Adrenal gland (tissue), 12 donors: ENCODE data around the gene CEP128. TPM values are rescaled to one million over a fixed set of nuclear protein-coding genes. Genes with fewer than 3 reads are reported as not detected.

Experiments used
- DNase-seq, 7 donors: peaks; one replicate each; pipeline ENCODE4 v3.0.0-alpha.2; 2019 to 2020
- H3K27ac ChIP-seq, 5 donors: fragments of 200-600 bp; sonication (generic) in 4 of 5; 1 replicate in 3 of 5; 2 replicates in 2 of 5; pipeline versions ENCODE4 v1.5.1 to v1.8.0; 2016 to 2020; ENCODE audit warnings: mild to moderate bottlenecking in 1 of 5
- H3K27me3 ChIP-seq: fragments of 200-600 bp; 2 replicates; pipeline ENCODE4 v1.8.0; 2021
- H3K36me3 ChIP-seq, 2 donors: fragments of 200-600 bp; replicated peaks in 1 of 2; 1 replicate in 1 of 2; 2 replicates in 1 of 2; pipeline versions ENCODE4 v1.5.1 to v1.8.0; 2018 to 2022
- H3K4me1 ChIP-seq, 2 donors: fragments of 200-600 bp; replicated peaks in 1 of 2; 1 replicate in 1 of 2; 2 replicates in 1 of 2; pipeline versions ENCODE4 v1.5.1 to v1.8.0; 2018 to 2021
- H3K4me3 ChIP-seq, 4 donors: fragments of 200-600 bp; sonication (generic) in 3 of 4; one replicate each; pipeline ENCODE4 v1.5.1; 2016 to 2018
- H3K9me3 ChIP-seq, 3 donors: fragments of 200-600 bp; sonication (generic) in 1 of 3; replicated peaks in 1 of 3; 1 replicate in 2 of 3; 2 replicates in 1 of 3; pipeline versions ENCODE4 v1.5.1 to v1.8.0; 2016 to 2021
- POLR2A ChIP-seq, 2 donors: fragments of 450-650 bp; IDR thresholded peaks; one replicate each; pipeline ENCODE4 v1.6.1; 2017; ENCODE audit warnings: antibody characterized with exemption in 2 of 2, mild to moderate bottlenecking in 2 of 2, moderate library complexity in 1 of 2
- WGBS, 4 donors: extraction: QIAGEN DNeasy Blood & Tissue Kit in 2 of 4; methylation state at CpG; one replicate each; pipeline versions ENCODE4 v1.1.5 to v1.1.7; 2013 to 2017; 5-methylcytosine and 5-hydroxymethylcytosine counted together
- intact Hi-C, 2 donors: fragments of 100-400 bp; cut with DNase I; formaldehyde crosslinking; loops; one replicate each; pipeline versions ENCODE4 v1.14.1 to v1.15.0; 2022 to 2023
- polyA plus RNA-seq, 3 donors: library from polyadenylated mRNA; stranded (reverse); fragments of 200-250 nt in 2 of 3; fragments of 350-450 nt in 1 of 3; fragmentation: Illumina TruSeq in 1 of 3; extraction: RNeasy Lipid Tissue Mini Kit (QIAGEN cat#74804) in 1 of 3; gene quantifications; one replicate each; pipeline ENCODE4 v1.2.3, GENCODE V29; 2013 to 2014
- total RNA-seq, 9 donors: library from RNA; depleted of rRNA in 4 of 9; stranded (reverse); fragments of >200 nt in 4 of 9; fragments of 120-200 nt in 1 of 9; fragmentation: NEBNext Ultra II Directional in 1 of 9; extraction: Animal tissue kit (Norgen Biotek cat#: 25700) in 1 of 9; gene quantifications; one replicate each; pipeline versions ENCODE4 v1.1.0 to v1.2.4, GENCODE V29; 2013 to 2023
- TF ChIP-seq, protein P1 (sequence below), 6 experiments: fragments of 450-650 bp in 4 of 6; fragments of 200-600 bp in 2 of 6; sonication (generic) in 1 of 6; IDR thresholded peaks; 1 replicate in 5 of 6; 2 replicates in 1 of 6; pipeline versions ENCODE4 v1.5.1 to v1.8.0; 2016 to 2021; ENCODE audit warnings: antibody characterized with exemption in 6 of 6, mild to moderate bottlenecking in 2 of 6, moderate library complexity in 1 of 6
- donor health status: healthy with polysubstance abuse.
- donor health status: Bipolar disorder and iron deficiency.
- donor health status: DM: yes; HTN: yes; CAD: no.
- donor health status: DM: no; HTN: no; CAD: no.
- donor health status: DM: no; HTN: no; CAD: no.
- donor health status: DM: yes; HTN: yes; CAD: no.

Gene CEP128
- total and polyA plus RNA-seq, 12 donors = 1.1 to 5.2 (median 3.1) TPM

GRCh38 chr14:80609055-80609454, 332.5 kb downstream of the CEP128 start:
- no peak for DNase-seq
- no peaks in the 10 kb centered on the region for H3K36me3 ChIP-seq
- no peak overlapping the region for H3K27ac ChIP-seq
- TF ChIP-seq POLR2A (IDR thresholded peaks at IDR 0.05) = no peak
- TF ChIP-seq, protein P1, sequence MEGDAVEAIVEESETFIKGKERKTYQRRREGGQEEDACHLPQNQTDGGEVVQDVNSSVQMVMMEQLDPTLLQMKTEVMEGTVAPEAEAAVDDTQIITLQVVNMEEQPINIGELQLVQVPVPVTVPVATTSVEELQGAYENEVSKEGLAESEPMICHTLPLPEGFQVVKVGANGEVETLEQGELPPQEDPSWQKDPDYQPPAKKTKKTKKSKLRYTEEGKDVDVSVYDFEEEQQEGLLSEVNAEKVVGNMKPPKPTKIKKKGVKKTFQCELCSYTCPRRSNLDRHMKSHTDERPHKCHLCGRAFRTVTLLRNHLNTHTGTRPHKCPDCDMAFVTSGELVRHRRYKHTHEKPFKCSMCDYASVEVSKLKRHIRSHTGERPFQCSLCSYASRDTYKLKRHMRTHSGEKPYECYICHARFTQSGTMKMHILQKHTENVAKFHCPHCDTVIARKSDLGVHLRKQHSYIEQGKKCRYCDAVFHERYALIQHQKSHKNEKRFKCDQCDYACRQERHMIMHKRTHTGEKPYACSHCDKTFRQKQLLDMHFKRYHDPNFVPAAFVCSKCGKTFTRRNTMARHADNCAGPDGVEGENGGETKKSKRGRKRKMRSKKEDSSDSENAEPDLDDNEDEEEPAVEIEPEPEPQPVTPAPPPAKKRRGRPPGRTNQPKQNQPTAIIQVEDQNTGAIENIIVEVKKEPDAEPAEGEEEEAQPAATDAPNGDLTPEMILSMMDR (IDR thresholded peaks at IDR 0.05) = no peak
- no peaks in the 10 kb centered on the region for H3K9me3 ChIP-seq
- intact Hi-C loops = no loop called here
- peaks cover 0 to 11% of the 10 kb centered on the region in 2 donors for H3K4me1 ChIP-seq
- no peak overlapping the region for H3K4me3 ChIP-seq
- H3K27me3 ChIP-seq = no peaks in the 10 kb centered on the region

GRCh38 chr14:80608563-80608962, 333.0 kb downstream of the CEP128 start:
- no peaks in the 10 kb centered on the region for H3K36me3 ChIP-seq
- no peak overlapping the region for H3K27ac ChIP-seq
- no peak overlapping the region for H3K4me3 ChIP-seq
- TF ChIP-seq, protein P1 (IDR thresholded peaks at IDR 0.05) = no peak
- TF ChIP-seq POLR2A (IDR thresholded peaks at IDR 0.05) = no peak
- DNase-seq = no peak
- 36 to 52% (median 47%) methylated on average over 1 of the region's 1 CpG for WGBS, 4 donors
- intact Hi-C loops = no loop called here
- H3K9me3 ChIP-seq = no peaks in the 10 kb centered on the region
- H3K27me3 ChIP-seq = no peaks in the 10 kb centered on the region
- H3K4me1 ChIP-seq = peaks cover 0 to 11% of the 10 kb centered on the region in 2 donors

DNA sequence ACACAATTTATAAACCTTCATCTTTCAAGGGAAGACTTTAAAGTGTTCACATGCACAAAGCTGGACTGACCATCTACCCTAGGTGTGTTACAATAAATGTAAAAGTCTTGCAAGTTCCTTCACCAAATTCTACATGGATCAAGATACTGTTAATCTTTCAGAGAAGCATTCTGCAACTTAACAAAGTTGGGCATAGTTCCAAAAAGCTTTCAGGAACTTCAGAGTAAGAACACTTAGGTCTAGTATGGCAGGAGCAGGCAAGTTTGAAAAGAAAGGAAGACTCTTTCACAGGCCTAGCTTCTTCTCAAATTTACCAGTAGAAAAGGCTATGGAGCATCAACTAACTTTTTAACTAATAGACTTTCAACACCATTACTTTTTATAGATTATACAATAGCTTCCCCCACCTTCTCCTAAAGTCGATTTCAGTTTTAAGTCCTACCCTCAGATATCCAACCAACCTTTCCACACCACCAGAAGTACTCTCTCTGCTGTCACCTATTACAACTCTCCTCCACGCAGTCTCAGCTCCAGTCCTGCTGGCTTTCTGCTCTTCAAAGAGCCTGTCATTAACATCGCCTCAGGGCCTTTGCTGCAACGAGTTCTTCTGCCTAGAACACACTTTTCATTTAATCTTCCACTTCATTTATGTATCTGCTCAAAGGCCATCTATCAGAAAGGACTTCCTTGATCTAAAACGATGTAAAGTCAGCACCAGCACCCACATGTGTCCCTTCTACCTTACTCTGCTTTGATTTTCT, 333.9 kb downstream of the CEP128 start:
- TF ChIP-seq, protein P1 (IDR thresholded peaks at IDR 0.05) = no peak
- no peak for TF ChIP-seq POLR2A (IDR thresholded peaks at IDR 0.05)
- Histone ChIP-seq H3K27me3 (no peaks in the 10 kb centered on the region), H3K9me3 (no peaks in the 10 kb centered on the region), H3K4me1 (peaks cover 0 to 11% of the 10 kb centered on the region in 2 donors), H3K36me3 (no peaks in the 10 kb centered on the region), H3K4me3 (no peak overlapping the region), H3K27ac (no peak overlapping the region)
- intact Hi-C loops = no loop called here
- no peak for DNase-seq
- 85 to 92% (median 88%) methylated on average over 5 of the region's 5 CpGs for WGBS, 4 donors

DNA sequence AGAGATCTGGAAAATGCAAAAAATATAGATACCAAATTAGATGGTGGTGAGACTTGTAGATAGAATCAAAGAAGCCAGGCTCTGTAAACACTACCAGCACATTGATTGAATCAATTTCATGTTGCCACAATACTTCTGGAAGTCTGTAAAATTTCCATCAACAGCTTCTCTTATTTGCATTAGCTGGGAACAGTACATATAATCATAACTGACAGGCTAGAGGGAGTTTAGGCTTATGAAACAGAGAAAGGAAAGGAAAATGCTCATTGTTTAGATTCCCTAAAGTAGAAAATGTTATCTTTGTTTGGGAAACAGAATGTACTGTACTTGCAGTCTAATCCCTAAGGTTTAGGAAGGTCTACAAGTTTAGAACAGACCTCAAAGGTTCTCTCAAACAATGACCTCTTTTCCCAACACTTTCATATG, 335.2 kb downstream of the CEP128 start:
- Histone ChIP-seq H3K27me3 (no peaks in the 10 kb centered on the region), H3K27ac (no peak overlapping the region), H3K4me3 (no peak overlapping the region), H3K36me3 (no peaks in the 10 kb centered on the region), H3K4me1 (peaks cover 0 to 11% of the 10 kb centered on the region in 2 donors), H3K9me3 (no peaks in the 10 kb centered on the region)
- TF ChIP-seq, protein P1 (IDR thresholded peaks at IDR 0.05) = no peak
- no peak for TF ChIP-seq POLR2A (IDR thresholded peaks at IDR 0.05)
- intact Hi-C loops = no loop called here
- DNase-seq = no peak
